Omental fat pad (tissue), 4 donors: ENCODE data around the gene NRG4. TPM values are rescaled to one million over a fixed set of nuclear protein-coding genes. Genes with fewer than 3 reads are reported as not detected.
"Not testable (repeated sequence)": the region's sequence is repeated elsewhere in the genome, so short reads cannot be mapped to it uniquely, and the experiment has no call there.

Experiments used
- ATAC-seq: fragments of 150-250 bp; one replicate; pipeline ENCODE4 v1.9.1; 2016; ENCODE audit warnings: mild to moderate bottlenecking, moderate library complexity; ENCODE audit not compliant: low FRiP score
- DNase-seq: peaks from one replicate; pipeline ENCODE4 v3.0.0-alpha.2; 2019; ENCODE audit warnings: low spot score
- total RNA-seq, 4 donors: library from RNA; depleted of rRNA; stranded (reverse); fragments of >200 nt; gene quantifications; one replicate each; pipeline ENCODE4 v1.1.0, GENCODE V29; 2016
- TF ChIP-seq, protein P1 (sequence below), 3 donors: fragments of 450-650 bp; IDR thresholded peaks; one replicate each; pipeline ENCODE4 v1.5.1; 2016 to 2017; ENCODE audit warnings: antibody characterized with exemption in 3 of 3, mild to moderate bottlenecking in 3 of 3, moderate library complexity in 2 of 3

Gene NRG4
- total RNA-seq, 4 donors from 2014 or later: 1.1 to 7.5 (median 2.9) TPM; not detected in 1

DNA sequence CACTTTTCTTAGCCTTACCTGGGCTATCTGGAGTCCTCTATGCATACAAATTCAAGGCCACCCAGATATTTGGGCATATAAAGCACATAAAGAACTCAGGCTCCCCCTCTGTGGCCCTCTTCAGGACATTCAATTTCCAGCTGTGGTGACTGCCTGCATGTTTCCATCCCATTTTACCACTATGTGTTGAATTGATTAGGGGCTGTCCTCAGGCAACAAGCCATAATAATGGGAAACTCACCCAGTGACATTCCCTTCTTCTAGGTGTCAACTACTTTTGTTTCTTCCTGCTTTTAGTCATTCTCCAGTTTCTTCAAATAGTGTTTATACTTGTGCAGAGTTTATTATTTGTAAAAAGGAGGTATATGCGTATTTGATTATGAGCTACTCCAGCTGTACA, 18.0 kb downstream of the NRG4 start:
- DNase-seq (no peak), ATAC-seq (no peak)
- TF ChIP-seq, protein P1, sequence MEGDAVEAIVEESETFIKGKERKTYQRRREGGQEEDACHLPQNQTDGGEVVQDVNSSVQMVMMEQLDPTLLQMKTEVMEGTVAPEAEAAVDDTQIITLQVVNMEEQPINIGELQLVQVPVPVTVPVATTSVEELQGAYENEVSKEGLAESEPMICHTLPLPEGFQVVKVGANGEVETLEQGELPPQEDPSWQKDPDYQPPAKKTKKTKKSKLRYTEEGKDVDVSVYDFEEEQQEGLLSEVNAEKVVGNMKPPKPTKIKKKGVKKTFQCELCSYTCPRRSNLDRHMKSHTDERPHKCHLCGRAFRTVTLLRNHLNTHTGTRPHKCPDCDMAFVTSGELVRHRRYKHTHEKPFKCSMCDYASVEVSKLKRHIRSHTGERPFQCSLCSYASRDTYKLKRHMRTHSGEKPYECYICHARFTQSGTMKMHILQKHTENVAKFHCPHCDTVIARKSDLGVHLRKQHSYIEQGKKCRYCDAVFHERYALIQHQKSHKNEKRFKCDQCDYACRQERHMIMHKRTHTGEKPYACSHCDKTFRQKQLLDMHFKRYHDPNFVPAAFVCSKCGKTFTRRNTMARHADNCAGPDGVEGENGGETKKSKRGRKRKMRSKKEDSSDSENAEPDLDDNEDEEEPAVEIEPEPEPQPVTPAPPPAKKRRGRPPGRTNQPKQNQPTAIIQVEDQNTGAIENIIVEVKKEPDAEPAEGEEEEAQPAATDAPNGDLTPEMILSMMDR (IDR thresholded peaks at IDR 0.05): no peak

DNA sequence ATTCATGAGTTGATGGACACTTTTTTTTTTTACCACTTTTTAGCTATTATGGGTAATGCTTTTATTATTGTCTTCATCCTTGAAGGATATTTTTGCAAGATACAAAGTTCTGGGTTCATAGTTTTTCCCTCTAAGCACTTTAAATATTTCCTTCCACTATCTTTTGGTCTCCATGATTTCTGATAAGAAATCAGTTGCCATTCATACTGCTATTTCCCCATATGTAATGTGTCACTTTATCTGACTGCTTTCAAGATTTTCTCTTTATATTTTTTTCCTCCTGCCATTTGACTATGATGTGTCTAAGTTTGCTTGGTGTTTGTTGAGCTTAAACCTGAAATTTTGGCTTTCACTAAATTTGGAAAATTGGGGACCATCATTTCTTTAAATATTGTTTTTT, 19.3 kb downstream of the NRG4 start:
- DNase-seq (no peak), ATAC-seq (no peak)
- TF ChIP-seq, protein P1 (IDR thresholded peaks at IDR 0.05): no peak

DNA sequence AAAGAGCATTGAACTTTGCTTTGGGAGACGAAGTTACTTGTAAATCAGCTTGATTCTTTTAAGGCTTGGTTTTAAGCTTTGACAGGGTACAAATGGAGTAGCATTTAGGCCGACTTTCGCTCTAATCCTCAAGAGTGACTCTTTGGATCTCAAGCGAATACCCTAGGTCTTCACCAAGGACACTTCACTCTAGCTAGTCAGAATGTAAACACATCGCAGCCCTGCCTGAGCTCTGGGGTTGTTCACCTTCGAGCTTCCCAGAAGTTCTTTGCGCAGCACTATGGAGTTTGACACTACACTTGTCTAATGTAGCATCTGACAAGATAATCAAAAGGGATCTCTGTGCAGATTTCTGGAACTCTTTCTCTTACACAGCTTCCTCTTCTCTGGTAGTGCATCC, 22.3 kb downstream of the NRG4 start:
- ATAC-seq (no peak), DNase-seq (no peak)
- TF ChIP-seq, protein P1 (IDR thresholded peaks at IDR 0.05): no peak

DNA sequence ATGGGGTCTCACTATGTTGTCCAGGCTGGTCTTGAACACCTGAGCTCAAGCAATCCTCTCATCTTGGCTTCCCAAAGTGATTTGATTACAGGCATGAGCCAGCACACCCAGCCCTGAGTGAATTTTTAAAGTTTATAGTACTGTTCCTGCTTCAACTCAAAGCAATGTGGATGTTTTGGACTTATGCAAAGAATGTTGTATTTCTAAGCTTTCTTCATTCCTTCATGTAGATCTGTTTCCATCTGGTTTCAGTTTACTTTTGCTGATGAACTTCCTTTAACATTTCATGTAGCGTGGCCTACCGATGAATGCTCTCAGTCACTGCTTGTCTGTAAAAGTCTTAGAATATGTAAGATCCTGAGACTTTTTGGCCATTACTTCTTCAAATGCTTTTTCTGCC, 23.2 kb downstream of the NRG4 start:
- DNase-seq: no peak
- no peak for ATAC-seq
- TF ChIP-seq, protein P1 (IDR thresholded peaks at IDR 0.05): no peak

DNA sequence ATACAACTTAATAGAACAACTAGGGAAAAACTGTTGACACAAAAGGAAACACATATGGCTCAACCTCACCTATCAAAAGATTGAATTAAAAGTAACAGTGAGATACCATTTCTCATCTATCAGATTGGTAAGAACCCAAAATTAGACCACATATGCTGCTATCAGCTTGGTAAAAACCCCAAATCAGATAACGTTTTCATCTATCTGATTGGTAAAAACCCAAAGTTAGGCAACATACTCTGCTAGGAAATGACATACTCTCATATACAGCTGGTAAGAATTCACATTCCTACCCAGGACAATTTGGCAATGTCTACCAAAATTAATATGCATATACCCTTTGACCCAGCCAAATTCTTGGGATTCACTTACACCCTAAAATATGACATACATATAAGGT, 26.3 kb downstream of the NRG4 start:
- no peak for ATAC-seq
- TF ChIP-seq, protein P1 (IDR thresholded peaks at IDR 0.05): no peak
- DNase-seq: no peak

DNA sequence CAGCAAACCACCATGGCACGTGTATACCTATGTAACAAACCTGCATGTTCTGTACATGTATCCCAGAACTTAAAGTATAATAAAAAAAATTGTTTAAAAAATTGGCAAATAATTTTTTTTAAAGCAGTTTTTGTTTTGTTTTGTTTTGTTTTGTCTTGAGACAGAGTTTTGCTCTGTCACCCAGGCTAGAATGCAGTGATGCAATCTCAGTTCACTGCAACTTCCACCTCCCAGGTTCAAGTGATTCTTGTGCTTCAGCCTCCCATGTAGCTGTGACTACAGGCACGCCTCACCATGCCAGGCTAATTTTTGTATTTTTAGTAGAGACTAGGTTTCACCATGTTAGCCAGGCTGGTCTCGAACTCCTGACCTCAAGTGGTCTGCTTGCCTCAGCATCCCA, 27.5 kb downstream of the NRG4 start:
- ATAC-seq, DNase-seq: not testable (repeated sequence)

DNA sequence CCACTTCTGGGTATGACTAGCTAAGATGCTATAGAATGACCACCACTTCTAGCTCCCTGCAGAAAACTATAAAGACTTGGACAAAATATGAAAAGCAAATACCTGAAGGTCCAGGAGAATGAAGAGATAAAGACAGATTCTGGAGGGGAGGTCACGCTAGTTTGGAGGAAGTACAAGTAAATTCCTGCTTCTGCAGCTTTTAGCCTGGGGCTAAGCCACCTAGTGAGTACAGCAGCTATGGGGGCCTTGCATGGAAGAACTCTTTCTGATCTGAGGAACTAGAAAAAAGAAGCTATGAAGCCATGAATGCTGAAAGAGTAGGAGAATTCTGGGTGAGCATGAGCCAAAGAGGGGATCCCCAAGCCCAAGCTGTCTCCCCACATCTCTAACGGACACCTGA, 29.8 kb downstream of the NRG4 start:
- no peak for DNase-seq
- ATAC-seq: no peak
- TF ChIP-seq, protein P1 (IDR thresholded peaks at IDR 0.05): no peak
